HG02678 (cell line): ENCODE data around the gene TAS1R3.
A peak's percentile ranks its signal among the peaks of the same experiment; 100 is the strongest.

Source experiments
- ATAC-seq: cut with Tn5 transposase; IDR thresholded peaks from one replicate; pipeline ENCODE4 v1.9.1; 2021; ENCODE audit warnings: mild to moderate bottlenecking, moderate library complexity; ENCODE audit not compliant: unreplicated experiment

The TAS1R3 gene

GRCh38 chr1:1294250-1294890, 36.7 kb upstream of the TAS1R3 start:
- no peak for ATAC-seq

- ATAC-seq: no peak
Measured at GRCh38 chr1:1295154-1295923, 35.7 kb upstream of the TAS1R3 start.

- no peak for ATAC-seq
Measured at GRCh38 chr1:1296070-1297061, 34.7 kb upstream of the TAS1R3 start.

GRCh38 chr1:1297802-1298424, 33.2 kb upstream of the TAS1R3 start:
- ATAC-seq: no peak

- no peak for ATAC-seq
Measured at GRCh38 chr1:1298861-1299685, 32.0 kb upstream of the TAS1R3 start.

GRCh38 chr1:1299686-1300351, 31.3 kb upstream of the TAS1R3 start:
- ATAC-seq: no peak

GRCh38 chr1:1300352-1300739, 30.7 kb upstream of the TAS1R3 start:
- ATAC-seq: no peak

- ATAC-seq: no peak
Measured at GRCh38 chr1:1302006-1302430, 29.1 kb upstream of the TAS1R3 start.

- ATAC-seq: no peak
Measured at GRCh38 chr1:1302951-1303509, 28.1 kb upstream of the TAS1R3 start.

GRCh38 chr1:1303736-1304135, 27.3 kb upstream of the TAS1R3 start:
- no peak for ATAC-seq

- no peak for ATAC-seq
Measured at GRCh38 chr1:1304331-1305299, 26.5 kb upstream of the TAS1R3 start.

- no peak for ATAC-seq
Measured at GRCh38 chr1:1305300-1306069, 25.6 kb upstream of the TAS1R3 start.

- ATAC-seq: no peak
Measured at GRCh38 chr1:1306070-1306660, 24.9 kb upstream of the TAS1R3 start.

- ATAC-seq: no peak
Measured at GRCh38 chr1:1306661-1307260, 24.3 kb upstream of the TAS1R3 start.

- peak; percentile 7 for ATAC-seq
Measured at GRCh38 chr1:1307261-1307922, 23.7 kb upstream of the TAS1R3 start.
